GM23338 (cell line): ENCODE results near the gene ABCC3. TPM values are rescaled to one million over a fixed set of nuclear protein-coding genes. Genes with fewer than 3 reads are reported as not detected.

ENCODE experiments used
- ATAC-seq: fragments of 200-7000 bp; cut with Tn5 transposase; 3 replicates; pipeline ENCODE4 v1.9.1; 2020
- DNase-seq: peaks from one replicate; pipeline ENCODE4 v3.0.0-alpha.2; 2015; ENCODE audit warnings: low spot score
- H2AFZ ChIP-seq: fragments of 200-600 bp; sonication (generic); 2 replicates; pipeline ENCODE4 v1.8.0; 2016; ENCODE audit warnings: antibody characterized with exemption, mild to moderate bottlenecking, moderate library complexity
- H3F3A ChIP-seq: fragments of 200-600 bp; sonication (generic); replicated peaks from 2 replicates; pipeline ENCODE4 v1.8.0; 2017; ENCODE audit warnings: antibody characterized with exemption, mixed run types, low read depth
- H3K27ac ChIP-seq: fragments of 200-600 bp; sonication (generic); 2 replicates; pipeline ENCODE4 v1.6.1; 2016; ENCODE audit warnings: low read depth
- H3K27me3 ChIP-seq: fragments of 200-600 bp; sonication (generic); 2 replicates; pipeline ENCODE4 v1.8.0; 2016; ENCODE audit warnings: mild to moderate bottlenecking, mixed run types, moderate library complexity; ENCODE audit not compliant: insufficient read depth
- H3K36me3 ChIP-seq: fragments of 200-600 bp; sonication (generic); 2 replicates; pipeline ENCODE4 v1.8.0; 2016; ENCODE audit warnings: mild to moderate bottlenecking; ENCODE audit not compliant: insufficient read depth
- H3K4me1 ChIP-seq: fragments of 200-600 bp; sonication (generic); 2 replicates; pipeline ENCODE4 v1.8.0; 2016; ENCODE audit warnings: mild to moderate bottlenecking, moderate library complexity; ENCODE audit not compliant: insufficient read depth
- H3K4me2 ChIP-seq: fragments of 200-600 bp; sonication (generic); 2 replicates; pipeline ENCODE4 v1.7.1; 2017; ENCODE audit warnings: mixed run types
- H3K4me3 ChIP-seq: fragments of 200-600 bp; sonication (generic); 2 replicates; pipeline ENCODE4 v1.6.1; 2016; ENCODE audit warnings: mixed run types
- H3K79me2 ChIP-seq: fragments of 200-600 bp; sonication (generic); replicated peaks from 2 replicates; pipeline ENCODE4 v1.8.0; 2017; ENCODE audit warnings: mild to moderate bottlenecking; ENCODE audit not compliant: insufficient read depth
- H3K9me2 ChIP-seq: fragments of 200-600 bp; sonication (generic); 2 replicates; pipeline ENCODE4 v1.8.0; 2017; ENCODE audit not compliant: insufficient read depth
- H4K20me1 ChIP-seq: fragments of 200-600 bp; sonication (generic); replicated peaks from 2 replicates; pipeline ENCODE4 v1.8.0; 2017; ENCODE audit warnings: mild to moderate bottlenecking; ENCODE audit not compliant: insufficient read depth
- H3K27ac Mint-ChIP-seq: 2 replicates; pipeline ENCODE4 v1.8.0; 2020; ENCODE audit warnings: inconsistent platforms, mild to moderate bottlenecking, moderate library complexity, mixed read lengths
- H3K27me3 Mint-ChIP-seq: 3 replicates; pipeline ENCODE4 v1.8.0; 2022; ENCODE audit warnings: low read depth, mild to moderate bottlenecking, moderate library complexity, mixed read lengths, inconsistent platforms; ENCODE audit not compliant: insufficient read depth, poor library complexity
- H3K36me3 Mint-ChIP-seq: 3 replicates; pipeline ENCODE4 v1.8.0; 2021; ENCODE audit warnings: low read depth, mild to moderate bottlenecking, inconsistent platforms, moderate library complexity, mixed read lengths
- H3K4me1 Mint-ChIP-seq: 3 replicates; pipeline ENCODE4 v1.8.0; 2020; ENCODE audit warnings: mild to moderate bottlenecking, inconsistent platforms, mixed read lengths
- H3K4me3 Mint-ChIP-seq: 3 replicates; pipeline ENCODE4 v1.8.0; 2021; ENCODE audit warnings: moderate library complexity, mild to moderate bottlenecking, inconsistent platforms, mixed read lengths
- H3K9me3 Mint-ChIP-seq: 3 replicates; pipeline ENCODE4 v1.8.0; 2020; ENCODE audit warnings: moderate library complexity, mild to moderate bottlenecking, inconsistent platforms, mixed read lengths
- EZH2phosphoT487 ChIP-seq: fragments of 200-600 bp; sonication (generic); IDR thresholded peaks from one replicate; pipeline ENCODE4 v1.8.1; 2018; ENCODE audit warnings: antibody characterized with exemption; ENCODE audit not compliant: unreplicated experiment
- ZNF331 ChIP-seq: fragments of 250-450 bp; sonication (Bioruptor Pico); IDR thresholded peaks from 2 replicates; pipeline ENCODE4 v1.5.0; 2020; ENCODE audit warnings: low read depth, mild to moderate bottlenecking, moderate library complexity
- polyA plus RNA-seq: library from polyadenylated mRNA; unstranded; fragments of >200 nt; fragmentation: Nextera tagmentation; extraction: Ambion mirVana; gene quantifications from 2 replicates; pipeline ENCODE4 v1.2.1, GENCODE V29; 2016
- total RNA-seq: library from RNA; depleted of rRNA; stranded (reverse); fragments of >200 nt; shearing (Covaris generic); gene quantifications from 2 replicates; pipeline ENCODE4 v1.2.3, GENCODE V29; 2014
- TF ChIP-seq, protein P1 (sequence below): fragments of 250-450 bp; sonication (Bioruptor Pico); IDR thresholded peaks from 2 replicates; pipeline ENCODE4 v1.5.0; 2020; ENCODE audit warnings: mild to moderate bottlenecking, moderate library complexity
- TF ChIP-seq, protein P2 (sequence below): IDR thresholded peaks from one replicate; pipeline ENCODE4 v1.6.1; 2018; ENCODE audit warnings: antibody characterized with exemption; ENCODE audit not compliant: unreplicated experiment

The ABCC3 gene
- total and polyA plus RNA-seq, 2 experiments from 2014 or later, result not detected

DNA sequence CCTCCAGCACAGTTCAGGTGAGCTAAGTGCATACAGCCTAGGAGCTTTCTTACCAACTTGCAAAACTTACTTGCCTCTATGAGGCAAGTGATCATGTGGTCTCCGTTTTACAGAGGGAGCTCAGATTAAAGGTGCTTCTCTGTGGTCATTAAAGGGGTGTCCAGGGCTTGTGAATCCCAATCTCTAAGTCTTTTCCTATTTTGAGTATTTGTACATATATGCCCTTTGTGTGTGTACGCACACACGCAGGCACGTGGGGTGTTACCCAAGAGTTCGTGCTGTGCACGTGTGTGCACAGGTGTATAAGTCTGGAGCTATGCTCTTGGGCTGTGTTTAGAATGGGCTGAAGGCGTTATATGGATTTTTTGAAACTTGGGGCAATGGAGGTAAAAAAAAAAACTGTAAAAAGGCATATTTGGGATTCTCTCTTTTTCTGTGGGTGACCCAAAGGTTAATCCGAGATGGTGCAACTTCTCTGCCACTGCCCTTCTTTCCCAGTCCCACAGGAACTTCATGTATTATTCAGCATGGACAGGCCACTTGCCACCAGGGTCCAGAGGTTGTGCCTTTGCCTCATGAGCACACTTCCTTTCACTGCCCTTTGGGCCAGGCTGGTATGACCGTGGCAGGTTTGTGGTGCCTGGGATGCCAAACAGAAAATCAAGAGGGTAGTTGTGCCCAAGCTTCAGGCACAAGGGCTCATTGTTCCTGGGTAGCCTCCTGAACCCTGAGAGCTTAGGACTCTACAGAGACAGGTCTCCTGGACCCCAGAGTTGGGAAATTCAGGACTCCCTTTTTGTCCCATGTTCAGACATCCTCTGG lies 1.5 kb downstream of the ABCC3 start:
- Histone ChIP-seq H3K4me2 (no peak overlapping the region), H3K27ac (no peak overlapping the region), H3K36me3 (no peaks in the 10 kb centered on the region), H3K4me1 (peaks cover 12% of the 10 kb centered on the region), H3F3A (0 out of 2 replicates have a peak, but pooled peaks cover 3% of the 10 kb centered on the region), H3K27me3 (peaks cover 53% of the 10 kb centered on the region), H2AFZ (no peak overlapping the region), H3K9me2 (no peaks in the 10 kb centered on the region), H3K79me2 (no peaks in the 10 kb centered on the region), H3K4me3 (no peak overlapping the region), H4K20me1 (no peaks in the 10 kb centered on the region)
- H3K9me3 Mint-ChIP-seq, result no peaks in the 10 kb centered on the region
- no peak for ATAC-seq
- no peak overlapping the region for H3K4me3 Mint-ChIP-seq
- DNase-seq, result no peak
- peaks cover 19% of the 10 kb centered on the region for H3K4me1 Mint-ChIP-seq
- H3K27ac Mint-ChIP-seq, result no peak overlapping the region
- peaks cover 37% of the 10 kb centered on the region for H3K27me3 Mint-ChIP-seq
- no peaks in the 10 kb centered on the region for H3K36me3 Mint-ChIP-seq
- TF ChIP-seq, protein P1, sequence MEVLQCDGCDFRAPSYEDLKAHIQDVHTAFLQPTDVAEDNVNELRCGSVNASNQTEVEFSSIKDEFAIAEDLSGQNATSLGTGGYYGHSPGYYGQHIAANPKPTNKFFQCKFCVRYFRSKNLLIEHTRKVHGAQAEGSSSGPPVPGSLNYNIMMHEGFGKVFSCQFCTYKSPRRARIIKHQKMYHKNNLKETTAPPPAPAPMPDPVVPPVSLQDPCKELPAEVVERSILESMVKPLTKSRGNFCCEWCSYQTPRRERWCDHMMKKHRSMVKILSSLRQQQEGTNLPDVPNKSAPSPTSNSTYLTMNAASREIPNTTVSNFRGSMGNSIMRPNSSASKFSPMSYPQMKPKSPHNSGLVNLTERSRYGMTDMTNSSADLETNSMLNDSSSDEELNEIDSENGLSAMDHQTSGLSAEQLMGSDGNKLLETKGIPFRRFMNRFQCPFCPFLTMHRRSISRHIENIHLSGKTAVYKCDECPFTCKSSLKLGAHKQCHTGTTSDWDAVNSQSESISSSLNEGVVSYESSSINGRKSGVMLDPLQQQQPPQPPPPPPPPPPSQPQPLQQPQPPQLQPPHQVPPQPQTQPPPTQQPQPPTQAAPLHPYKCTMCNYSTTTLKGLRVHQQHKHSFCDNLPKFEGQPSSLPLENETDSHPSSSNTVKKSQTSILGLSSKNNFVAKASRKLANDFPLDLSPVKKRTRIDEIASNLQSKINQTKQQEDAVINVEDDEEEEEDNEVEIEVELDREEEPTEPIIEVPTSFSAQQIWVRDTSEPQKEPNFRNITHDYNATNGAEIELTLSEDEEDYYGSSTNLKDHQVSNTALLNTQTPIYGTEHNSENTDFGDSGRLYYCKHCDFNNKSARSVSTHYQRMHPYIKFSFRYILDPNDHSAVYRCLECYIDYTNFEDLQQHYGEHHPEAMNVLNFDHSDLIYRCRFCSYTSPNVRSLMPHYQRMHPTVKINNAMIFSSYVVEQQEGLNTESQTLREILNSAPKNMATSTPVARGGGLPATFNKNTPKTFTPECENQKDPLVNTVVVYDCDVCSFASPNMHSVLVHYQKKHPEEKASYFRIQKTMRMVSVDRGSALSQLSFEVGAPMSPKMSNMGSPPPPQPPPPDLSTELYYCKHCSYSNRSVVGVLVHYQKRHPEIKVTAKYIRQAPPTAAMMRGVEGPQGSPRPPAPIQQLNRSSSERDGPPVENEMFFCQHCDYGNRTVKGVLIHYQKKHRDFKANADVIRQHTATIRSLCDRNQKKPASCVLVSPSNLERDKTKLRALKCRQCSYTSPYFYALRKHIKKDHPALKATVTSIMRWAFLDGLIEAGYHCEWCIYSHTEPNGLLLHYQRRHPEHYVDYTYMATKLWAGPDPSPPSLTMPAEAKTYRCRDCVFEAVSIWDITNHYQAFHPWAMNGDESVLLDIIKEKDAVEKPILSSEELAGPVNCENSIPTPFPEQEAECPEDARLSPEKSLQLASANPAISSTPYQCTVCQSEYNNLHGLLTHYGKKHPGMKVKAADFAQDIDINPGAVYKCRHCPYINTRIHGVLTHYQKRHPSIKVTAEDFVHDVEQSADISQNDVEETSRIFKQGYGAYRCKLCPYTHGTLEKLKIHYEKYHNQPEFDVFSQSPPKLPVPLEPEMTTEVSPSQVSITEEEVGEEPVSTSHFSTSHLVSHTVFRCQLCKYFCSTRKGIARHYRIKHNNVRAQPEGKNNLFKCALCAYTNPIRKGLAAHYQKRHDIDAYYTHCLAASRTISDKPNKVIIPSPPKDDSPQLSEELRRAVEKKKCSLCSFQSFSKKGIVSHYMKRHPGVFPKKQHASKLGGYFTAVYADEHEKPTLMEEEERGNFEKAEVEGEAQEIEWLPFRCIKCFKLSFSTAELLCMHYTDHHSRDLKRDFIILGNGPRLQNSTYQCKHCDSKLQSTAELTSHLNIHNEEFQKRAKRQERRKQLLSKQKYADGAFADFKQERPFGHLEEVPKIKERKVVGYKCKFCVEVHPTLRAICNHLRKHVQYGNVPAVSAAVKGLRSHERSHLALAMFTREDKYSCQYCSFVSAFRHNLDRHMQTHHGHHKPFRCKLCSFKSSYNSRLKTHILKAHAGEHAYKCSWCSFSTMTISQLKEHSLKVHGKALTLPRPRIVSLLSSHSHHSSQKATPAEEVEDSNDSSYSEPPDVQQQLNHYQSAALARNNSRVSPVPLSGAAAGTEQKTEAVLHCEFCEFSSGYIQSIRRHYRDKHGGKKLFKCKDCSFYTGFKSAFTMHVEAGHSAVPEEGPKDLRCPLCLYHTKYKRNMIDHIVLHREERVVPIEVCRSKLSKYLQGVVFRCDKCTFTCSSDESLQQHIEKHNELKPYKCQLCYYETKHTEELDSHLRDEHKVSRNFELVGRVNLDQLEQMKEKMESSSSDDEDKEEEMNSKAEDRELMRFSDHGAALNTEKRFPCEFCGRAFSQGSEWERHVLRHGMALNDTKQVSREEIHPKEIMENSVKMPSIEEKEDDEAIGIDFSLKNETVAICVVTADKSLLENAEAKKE (CRISPR knock-in tag), result no peak
- TF ChIP-seq EZH2phosphoT487 (no peak), ZNF331 (CRISPR knock-in tag) (no peak)
- TF ChIP-seq, protein P2, sequence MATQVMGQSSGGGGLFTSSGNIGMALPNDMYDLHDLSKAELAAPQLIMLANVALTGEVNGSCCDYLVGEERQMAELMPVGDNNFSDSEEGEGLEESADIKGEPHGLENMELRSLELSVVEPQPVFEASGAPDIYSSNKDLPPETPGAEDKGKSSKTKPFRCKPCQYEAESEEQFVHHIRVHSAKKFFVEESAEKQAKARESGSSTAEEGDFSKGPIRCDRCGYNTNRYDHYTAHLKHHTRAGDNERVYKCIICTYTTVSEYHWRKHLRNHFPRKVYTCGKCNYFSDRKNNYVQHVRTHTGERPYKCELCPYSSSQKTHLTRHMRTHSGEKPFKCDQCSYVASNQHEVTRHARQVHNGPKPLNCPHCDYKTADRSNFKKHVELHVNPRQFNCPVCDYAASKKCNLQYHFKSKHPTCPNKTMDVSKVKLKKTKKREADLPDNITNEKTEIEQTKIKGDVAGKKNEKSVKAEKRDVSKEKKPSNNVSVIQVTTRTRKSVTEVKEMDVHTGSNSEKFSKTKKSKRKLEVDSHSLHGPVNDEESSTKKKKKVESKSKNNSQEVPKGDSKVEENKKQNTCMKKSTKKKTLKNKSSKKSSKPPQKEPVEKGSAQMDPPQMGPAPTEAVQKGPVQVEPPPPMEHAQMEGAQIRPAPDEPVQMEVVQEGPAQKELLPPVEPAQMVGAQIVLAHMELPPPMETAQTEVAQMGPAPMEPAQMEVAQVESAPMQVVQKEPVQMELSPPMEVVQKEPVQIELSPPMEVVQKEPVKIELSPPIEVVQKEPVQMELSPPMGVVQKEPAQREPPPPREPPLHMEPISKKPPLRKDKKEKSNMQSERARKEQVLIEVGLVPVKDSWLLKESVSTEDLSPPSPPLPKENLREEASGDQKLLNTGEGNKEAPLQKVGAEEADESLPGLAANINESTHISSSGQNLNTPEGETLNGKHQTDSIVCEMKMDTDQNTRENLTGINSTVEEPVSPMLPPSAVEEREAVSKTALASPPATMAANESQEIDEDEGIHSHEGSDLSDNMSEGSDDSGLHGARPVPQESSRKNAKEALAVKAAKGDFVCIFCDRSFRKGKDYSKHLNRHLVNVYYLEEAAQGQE, result no peak
